GM21737 (cell line): Measurements from ENCODE around the gene DIAPH3.

Experiments used
- ATAC-seq: cut with Tn5 transposase; IDR thresholded peaks from one replicate; pipeline ENCODE4 v1.9.1; 2021; ENCODE audit warnings: mild to moderate bottlenecking, moderate library complexity; ENCODE audit not compliant: unreplicated experiment

DIAPH3 gene

GRCh38 chr13:59879281-59879680 is 284.4 kb downstream of the DIAPH3 start:
- no peak for ATAC-seq

DNA sequence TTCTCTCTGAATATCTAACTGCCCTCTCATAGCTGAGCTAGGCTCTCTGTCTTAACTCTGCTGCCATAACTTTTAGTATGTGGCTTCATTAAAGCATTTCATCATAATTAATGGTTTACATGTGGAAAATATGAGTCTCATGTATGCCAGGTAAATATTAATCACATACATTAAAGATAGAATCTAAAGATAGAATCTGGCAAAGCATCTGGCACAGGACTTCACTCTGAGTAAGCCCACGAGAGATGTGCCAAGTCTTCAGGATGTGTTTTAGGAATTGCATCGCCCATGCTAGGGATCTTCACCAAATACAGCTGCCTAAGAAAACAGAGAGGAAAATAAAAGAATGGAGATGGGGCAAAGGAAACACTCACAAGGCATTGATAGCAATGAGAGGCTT is 285.8 kb downstream of the DIAPH3 start:
- no peak for ATAC-seq

GRCh38 chr13:59874973-59875372 is 288.8 kb downstream of the DIAPH3 start:
- ATAC-seq = no peak

DNA sequence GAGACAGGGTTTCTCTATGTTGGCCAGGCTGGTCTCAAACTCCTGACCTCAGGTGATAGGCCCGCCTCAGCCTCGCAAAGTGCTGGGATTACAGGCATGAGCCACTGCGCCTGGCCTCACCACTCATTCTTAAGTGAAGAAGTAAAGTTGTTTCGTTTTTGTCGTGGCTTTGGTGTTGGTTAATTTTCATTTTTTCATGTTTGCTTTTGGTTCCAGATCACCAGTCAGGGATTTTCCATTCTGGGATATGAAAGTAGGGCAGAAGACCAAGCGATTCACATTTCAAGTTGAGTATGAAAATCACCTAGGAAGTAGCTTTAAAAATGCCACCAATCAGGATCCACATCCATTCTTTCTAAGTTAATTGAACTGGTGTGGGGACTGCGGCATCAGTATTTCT is 289.9 kb downstream of the DIAPH3 start:
- no peak for ATAC-seq

DNA sequence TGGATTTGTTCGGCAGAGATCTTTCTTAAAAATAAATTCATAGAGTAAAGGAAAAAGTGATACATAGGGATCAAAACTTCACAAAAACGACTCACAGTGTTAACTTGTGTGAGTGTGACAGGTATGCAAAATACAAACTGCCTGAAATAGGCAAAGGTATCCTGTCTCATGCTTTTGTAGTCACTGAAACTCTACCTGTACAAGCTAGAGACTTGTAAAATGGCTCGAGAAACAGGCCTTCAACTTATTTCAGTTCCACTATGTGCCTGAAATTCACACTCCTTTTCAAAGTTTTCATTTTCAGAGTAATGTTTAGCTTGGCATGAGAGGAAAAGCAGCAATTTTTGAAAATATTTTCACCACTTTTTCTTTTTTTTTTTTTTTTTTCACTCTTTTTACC is 290.4 kb downstream of the DIAPH3 start:
- no peak for ATAC-seq

GRCh38 chr13:59867867-59868266 is 295.9 kb downstream of the DIAPH3 start:
- no peak for ATAC-seq

DNA sequence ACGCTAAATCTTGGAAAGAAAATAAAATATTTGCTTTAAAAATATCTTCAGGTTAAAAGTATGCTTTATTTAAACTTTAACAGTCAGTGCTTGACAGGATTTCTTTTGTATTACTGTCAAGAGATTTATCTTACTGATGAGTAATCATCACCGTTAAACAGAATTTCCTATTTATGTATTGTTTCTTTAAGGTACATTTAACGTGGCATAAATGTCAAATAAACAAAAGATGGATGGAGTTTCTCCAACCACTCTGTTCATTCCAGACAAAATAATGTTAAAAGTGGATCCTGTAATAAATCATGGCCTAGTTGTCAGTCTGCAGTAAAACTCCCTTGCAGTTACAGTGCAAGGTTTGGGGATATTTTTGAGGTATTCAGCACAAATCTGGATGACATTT is 298.3 kb downstream of the DIAPH3 start:
- ATAC-seq = no peak

DNA sequence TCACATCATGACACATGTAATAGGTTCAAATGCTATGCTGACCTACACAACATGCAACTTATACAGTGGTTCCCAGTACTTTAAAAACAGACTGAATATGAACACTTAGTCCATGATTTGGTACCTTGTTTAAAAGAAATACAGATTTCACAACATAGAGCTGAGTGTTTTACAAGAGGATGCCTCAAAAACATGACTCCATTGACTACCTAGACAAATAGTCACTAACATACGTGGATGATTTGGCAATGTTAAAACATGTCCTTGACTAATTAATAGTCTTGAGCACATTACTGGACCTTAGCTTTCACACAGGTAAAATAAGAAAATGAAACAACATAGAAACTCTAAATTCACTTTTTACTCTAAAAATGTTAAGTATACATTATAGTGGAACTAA is 300.1 kb downstream of the DIAPH3 start:
- no peak for ATAC-seq

DNA sequence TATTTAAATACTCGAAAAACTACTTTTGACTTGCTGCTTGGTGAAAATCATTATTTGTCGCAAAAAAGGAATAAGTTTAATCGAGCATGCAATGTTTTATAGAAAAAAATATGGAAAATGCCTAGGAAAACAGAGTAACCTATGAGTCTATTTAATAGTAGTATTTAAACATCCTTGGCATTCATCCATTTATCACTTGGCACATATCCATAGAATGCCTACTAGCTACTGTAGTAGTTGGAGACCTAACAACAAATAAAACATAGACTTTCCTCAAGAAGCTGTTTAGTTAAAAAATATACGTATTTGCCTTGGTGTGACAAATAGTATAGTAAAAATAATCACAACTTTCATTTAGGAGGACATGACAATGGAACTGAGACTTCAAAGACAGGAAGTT is 302.1 kb downstream of the DIAPH3 start:
- ATAC-seq = no peak

DNA sequence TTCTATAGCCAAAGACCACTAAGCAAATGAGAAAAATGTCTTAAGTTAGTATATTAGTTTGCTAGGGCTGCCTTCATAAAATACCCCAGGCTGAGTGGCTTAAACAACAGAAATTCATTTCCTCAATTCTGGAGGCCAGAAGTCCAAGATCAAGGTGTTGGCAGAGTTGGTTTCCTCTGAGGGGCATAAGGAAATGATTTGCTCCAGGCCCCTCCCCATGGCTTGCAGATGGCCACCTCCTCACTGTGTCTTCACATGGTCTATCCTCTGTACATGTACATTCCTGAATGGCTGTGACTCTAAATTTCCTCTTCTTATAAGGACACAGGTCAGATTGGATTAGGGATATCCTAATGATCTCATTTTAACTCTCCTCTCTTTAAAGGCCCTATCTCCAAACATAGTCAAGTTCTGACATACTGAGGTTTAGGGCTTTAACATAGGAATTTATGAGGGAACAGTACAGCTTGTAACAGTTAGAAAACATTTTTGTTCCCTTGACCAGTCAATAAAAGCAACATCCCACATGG is 307.4 kb downstream of the DIAPH3 start:
- ATAC-seq = no peak

DNA sequence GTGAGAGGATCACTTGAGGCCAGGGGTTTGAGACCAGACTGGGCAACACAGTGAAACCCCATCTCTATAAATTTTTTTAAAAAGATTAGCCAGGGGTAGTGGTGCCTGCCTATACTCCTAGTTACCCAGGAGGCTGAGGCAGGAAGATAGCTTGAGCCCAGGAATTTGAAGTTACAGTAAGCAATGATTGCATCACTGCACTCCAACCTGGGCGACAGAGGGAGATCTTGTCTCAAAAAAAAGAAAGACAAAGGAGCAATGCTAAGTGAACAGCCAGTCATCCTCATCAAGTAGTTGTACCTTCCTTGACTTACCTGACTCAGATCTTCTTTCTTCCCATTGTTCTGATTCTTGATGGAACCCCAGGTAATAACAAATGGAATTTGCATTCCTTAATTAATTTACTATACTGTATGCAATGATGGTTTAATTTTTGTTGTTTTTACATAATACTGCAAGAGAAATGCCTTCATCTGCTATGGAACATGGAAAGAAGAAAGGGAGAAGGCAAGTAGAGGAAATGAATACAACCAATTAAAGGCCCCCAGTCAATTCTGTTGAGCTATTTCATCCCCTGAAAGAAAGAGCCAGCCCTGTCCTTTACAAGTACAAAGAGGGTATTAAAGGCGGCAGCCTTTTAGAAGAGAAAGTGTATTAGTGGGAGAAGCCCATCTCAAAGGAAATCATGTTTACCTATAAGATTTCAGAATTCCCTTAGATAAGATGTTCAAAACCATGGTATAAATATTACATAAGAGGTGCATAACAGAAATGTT is 316.7 kb downstream of the DIAPH3 start:
- no peak for ATAC-seq

DNA sequence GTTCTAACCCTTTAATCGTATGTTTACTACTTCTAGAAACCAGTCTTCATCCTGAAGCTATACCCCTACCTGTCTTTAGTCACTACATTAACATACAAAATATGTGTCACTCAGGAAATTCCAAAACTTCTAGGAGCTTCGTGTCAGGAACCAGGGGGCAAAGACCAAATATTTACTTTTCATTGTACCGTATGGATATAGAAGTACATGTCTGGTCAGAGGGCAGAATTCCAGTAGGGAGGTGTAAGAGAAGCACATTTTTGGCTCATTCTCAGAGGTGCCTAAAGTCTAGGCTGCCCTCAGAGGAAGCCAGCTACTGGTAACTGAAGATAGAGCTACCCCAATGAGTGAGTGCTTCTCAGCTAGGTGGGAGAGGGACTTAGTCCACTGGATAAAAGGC is 320.7 kb downstream of the DIAPH3 start:
- no peak for ATAC-seq

DNA sequence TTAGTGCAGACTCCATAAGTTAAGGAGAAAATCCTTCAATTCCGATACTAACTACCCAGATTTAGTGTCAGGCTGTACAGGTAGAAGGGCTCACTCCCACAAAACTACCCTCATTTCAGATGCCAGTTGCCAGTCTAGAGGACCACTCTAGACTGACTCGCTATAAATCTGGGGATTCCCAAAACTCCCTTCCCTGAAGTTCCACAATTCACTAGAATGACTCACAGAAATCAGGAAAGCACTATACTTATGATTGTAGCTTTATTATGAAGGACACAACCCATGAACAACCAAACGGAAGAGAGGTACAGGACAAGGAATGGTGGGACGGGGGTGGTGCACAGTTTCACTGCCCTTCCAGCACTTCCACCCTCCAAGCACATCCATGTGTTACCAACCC is 321.2 kb downstream of the DIAPH3 start:
- no peak for ATAC-seq

DNA sequence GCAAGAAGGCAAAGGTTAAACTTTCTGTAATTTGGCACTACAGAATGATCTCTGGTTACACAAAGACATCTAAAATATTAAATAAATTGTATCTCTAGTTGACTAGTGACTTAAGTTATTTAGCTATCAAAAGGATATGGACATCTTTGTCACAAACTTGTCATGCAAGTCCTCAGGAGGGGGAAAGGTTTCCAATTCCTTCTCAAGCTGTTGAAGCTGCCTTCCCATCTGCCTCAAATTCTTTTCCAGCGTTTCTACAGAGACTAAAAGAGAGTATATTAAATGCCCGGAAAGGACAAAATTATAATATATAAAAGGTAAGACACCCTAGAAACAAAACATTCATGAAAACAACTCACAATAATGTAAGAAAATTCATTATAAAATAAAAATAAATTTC is 324.5 kb downstream of the DIAPH3 start:
- ATAC-seq = no peak

- ATAC-seq = no peak
Measured at GRCh38 chr13:59837101-59837500, 326.6 kb downstream of the DIAPH3 start.

DNA sequence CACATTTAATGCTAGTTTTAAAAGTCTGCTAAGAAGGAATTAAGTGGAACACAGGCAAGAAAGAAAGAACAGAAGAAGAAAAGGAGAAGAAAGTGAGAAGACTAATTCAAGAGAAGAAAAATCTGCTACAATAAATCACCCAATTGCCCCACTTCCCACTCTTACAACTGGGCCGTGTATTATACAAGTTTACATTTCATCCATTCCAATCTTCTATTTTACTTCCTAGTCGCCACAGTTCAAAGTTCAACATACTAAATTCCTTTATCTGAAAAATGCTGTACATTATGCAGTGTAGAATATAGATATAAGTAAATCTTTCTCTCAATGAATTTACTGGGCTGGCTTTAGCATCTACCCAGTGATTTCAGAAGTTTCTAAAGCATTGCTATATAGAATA is 328.2 kb downstream of the DIAPH3 start:
- ATAC-seq = no peak

DNA sequence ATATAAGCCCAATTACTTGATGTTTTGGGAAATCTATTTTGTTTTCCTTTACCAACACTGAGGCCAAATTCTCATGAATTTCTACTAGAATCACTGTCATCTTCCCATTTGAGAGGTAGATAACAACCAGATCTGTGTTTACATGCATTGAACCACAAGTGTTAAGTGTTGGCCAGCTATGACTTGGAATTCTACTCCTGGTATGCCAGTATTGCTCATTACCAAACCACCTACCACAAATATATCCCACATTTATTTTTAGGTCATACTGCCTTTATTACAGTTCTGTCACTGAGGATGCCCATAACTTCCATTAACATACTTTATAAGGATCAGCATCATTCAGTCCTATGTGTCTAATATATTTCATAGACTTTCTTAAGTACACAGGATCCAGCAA is 328.9 kb downstream of the DIAPH3 start:
- ATAC-seq = no peak

DNA sequence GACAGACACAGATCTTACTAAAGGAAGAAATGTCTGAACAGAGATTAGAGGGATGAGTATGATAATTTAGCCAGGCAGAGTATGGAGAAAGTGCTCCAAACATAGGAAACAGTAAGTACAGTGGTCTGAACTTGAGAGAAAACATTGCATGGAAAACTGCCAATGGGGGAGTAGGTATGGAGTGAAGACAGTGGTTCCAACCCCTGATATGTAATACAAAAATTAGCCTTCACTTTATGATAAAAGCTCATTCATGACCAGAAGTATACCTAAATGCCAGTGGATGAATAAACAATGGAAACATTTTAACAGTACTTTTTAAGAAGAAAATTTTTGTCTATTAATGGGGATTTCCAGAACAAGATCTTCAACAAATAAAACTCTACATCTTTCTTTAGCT is 334.0 kb downstream of the DIAPH3 start:
- no peak for ATAC-seq

DNA sequence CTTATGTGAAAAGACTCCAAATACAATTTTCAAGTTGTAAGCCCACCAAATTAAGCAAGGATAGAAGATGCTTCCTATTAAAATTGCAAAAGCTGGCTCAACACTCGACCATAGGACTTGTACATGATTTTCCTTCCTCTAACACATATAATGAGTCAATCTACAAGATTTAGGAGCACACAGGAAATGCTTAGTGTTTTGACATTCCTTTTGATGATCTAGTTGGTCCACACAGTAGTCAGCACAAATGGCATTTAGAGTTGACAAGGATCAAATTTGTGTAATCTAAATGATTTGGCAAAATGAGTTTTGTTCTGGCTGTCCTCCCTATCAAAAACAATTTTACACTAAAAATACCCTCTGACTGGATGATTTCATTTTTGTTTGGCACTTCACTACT is 340.2 kb downstream of the DIAPH3 start:
- ATAC-seq = no peak

DNA sequence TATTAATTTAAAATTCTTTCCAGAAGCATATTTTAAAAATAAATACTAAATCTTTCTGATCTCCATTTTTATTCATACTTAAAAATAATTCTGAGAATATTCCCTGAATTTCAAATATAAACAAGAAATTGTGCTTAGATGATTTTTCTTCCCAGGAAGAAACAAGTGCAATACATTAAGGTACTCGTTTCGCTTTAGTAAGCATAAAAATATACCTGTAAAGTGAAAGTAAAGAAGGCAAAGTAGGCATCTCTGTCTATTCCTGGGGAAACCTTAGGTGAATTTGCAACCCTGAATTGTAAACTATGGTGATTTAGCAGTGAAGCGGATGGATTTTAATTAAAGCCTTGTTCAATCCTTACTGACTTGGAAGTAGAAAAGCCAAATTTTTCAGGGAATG is 354.2 kb downstream of the DIAPH3 start:
- ATAC-seq = no peak

- ATAC-seq = no peak
Measured at GRCh38 chr13:59806801-59807200, 356.9 kb downstream of the DIAPH3 start.

- no peak for ATAC-seq
Measured at GRCh38 chr13:59801107-59801880, 362.4 kb downstream of the DIAPH3 start.
